Body of pancreas (tissue), 4 donors: Measurements from ENCODE around the gene TRAK1. TPM values are rescaled to one million over a fixed set of nuclear protein-coding genes. Genes with fewer than 3 reads are reported as not detected.

Experiments used
- ATAC-seq: fragments of 150-250 bp; one replicate; pipeline ENCODE4 v1.9.1; 2016
- DNase-seq, 4 donors: peaks; one replicate each; pipeline ENCODE4 v3.0.0-alpha.2; 2019
- H3K27ac ChIP-seq, 4 donors: fragments of 200-600 bp; sonication (generic); 1 replicate in 3 of 4; 2 replicates in 1 of 4; pipeline versions ENCODE4 v1.5.1 to v1.6.1; 2016 to 2019; ENCODE audit warnings: mild to moderate bottlenecking in 1 of 4, mixed read lengths in 1 of 4, moderate library complexity in 1 of 4
- H3K27me3 ChIP-seq, 2 donors: fragments of 200-600 bp; sonication (generic); one replicate each; pipeline ENCODE4 v1.6.0; 2016; ENCODE audit warnings: mild to moderate bottlenecking in 1 of 2
- H3K36me3 ChIP-seq, 2 donors: fragments of 200-600 bp; sonication (generic); replicated peaks in 1 of 2; 2 replicates each; pipeline ENCODE4 v1.5.1; 2016; ENCODE audit warnings: low read depth in 2 of 2; ENCODE audit not compliant: insufficient read depth in 1 of 2
- H3K4me1 ChIP-seq: fragments of 200-600 bp; sonication (generic); one replicate; pipeline ENCODE4 v1.6.0; 2016
- H3K4me3 ChIP-seq, 2 donors: fragments of 200-600 bp; sonication (generic); 1 replicate in 1 of 2; 2 replicates in 1 of 2; pipeline ENCODE4 v1.5.1; 2016 to 2019
- H3K9me3 ChIP-seq, 3 donors: fragments of 200-600 bp; sonication (generic); 1 replicate in 2 of 3; 2 replicates in 1 of 3; pipeline ENCODE4 v1.5.1; 2016
- CTCF ChIP-seq, 7 experiments: fragments of 450-650 bp in 4 of 7; fragments of 200-600 bp in 3 of 7; sonication (generic) in 3 of 7; IDR thresholded peaks; one replicate each; pipeline ENCODE4 v1.5.1; 2016 to 2019; ENCODE audit warnings: antibody characterized with exemption in 7 of 7
- POLR2A ChIP-seq, 3 donors: fragments of 450-650 bp; IDR thresholded peaks; one replicate each; pipeline ENCODE4 v1.6.1; 2016; ENCODE audit warnings: antibody characterized with exemption in 3 of 3, mild to moderate bottlenecking in 2 of 3
- WGBS, 2 donors: methylation state at CpG; one replicate each; pipeline ENCODE4 v1.1.5; 2017; 5-methylcytosine and 5-hydroxymethylcytosine counted together
- intact Hi-C: fragments of 100-400 bp; cut with DNase I; formaldehyde crosslinking; loops from one replicate; pipeline ENCODE4 v1.15.1; 2023
- total RNA-seq, 2 donors: library from RNA; depleted of rRNA; stranded (reverse); fragments of >200 nt; gene quantifications; one replicate each; pipeline ENCODE4 v1.1.0, GENCODE V29; 2016

TRAK1 gene
- total RNA-seq, 2 donors from 2014 or later: 17.1 to 24.1 TPM

DNA sequence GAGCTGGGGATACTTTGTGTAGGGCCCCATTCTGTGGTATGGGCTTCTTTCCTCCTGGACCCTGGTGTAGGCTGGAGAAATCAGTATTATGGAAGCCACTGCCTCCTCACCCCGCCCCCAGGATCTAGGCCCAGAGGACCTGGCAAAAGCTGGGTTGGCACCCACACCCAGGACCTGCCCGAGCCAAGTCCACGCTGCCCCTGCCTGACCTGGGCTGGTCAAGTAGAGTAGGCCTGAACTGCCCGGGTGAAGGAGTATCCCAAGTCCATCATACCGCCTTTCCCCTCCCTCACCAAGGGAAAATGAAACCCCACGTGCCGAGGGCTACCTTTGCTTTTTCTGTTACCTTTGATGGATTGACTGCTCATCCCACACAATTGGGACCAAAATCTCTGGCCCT lies 37.7 kb upstream of the TRAK1 start:
- TF ChIP-seq POLR2A (IDR thresholded peaks at IDR 0.05) (no peak), CTCF (IDR thresholded peaks at IDR 0.05) (no peak)
- ATAC-seq: peak; percentile 40
- peaks cover 32% of the 10 kb centered on the region for H3K4me1 ChIP-seq
- intact Hi-C loops: no loop called here
- H3K27ac ChIP-seq: peak overlapping the region in 3 of 4 donors; percentile 15 to 70 (median 20)
- DNase-seq: peak; percentile 32 to 52 (median 40)
- no peaks in the 10 kb centered on the region for H3K27me3 ChIP-seq
- H3K9me3 ChIP-seq: no peaks in the 10 kb centered on the region
- H3K36me3 ChIP-seq: no peaks in the 10 kb centered on the region
- WGBS, 2 donors: 43 to 56% methylated on average over 4 to 7 of the region's 7 CpGs
- no peak overlapping the region for H3K4me3 ChIP-seq

DNA sequence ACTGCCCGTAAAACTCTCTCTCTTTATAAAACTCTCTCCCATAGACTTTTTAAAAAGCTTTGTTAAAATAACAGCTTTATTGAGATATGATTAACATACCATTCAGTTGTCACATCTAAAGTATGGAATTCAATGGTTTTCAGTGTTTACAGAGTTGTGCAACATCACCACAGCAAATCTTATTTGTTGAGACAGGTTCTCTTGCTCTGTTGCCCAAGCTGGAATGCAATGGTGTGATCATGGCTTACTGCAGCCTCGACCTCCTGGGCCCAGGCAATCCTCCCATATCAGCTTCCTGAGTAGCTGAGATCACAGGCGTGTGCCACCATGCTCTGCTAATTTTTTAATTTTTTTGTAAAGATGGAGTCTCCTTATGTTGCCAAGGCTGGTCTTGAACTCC lies 35.9 kb upstream of the TRAK1 start:
- WGBS, 2 donors: 86 to 94% methylated on average over 3 of the region's 3 CpGs
- no peak overlapping the region for H3K4me3 ChIP-seq
- H3K27ac ChIP-seq: peak overlapping the region in 1 of 4 donors; percentile 28
- intact Hi-C loops: no loop called here
- TF ChIP-seq CTCF (IDR thresholded peaks at IDR 0.05): no peak
- TF ChIP-seq POLR2A (IDR thresholded peaks at IDR 0.05): no peak
- peaks cover 32% of the 10 kb centered on the region for H3K4me1 ChIP-seq
- H3K36me3 ChIP-seq: no peaks in the 10 kb centered on the region
- DNase-seq (no peak), ATAC-seq (no peak)
- no peaks in the 10 kb centered on the region for H3K9me3 ChIP-seq
- H3K27me3 ChIP-seq: no peaks in the 10 kb centered on the region

GRCh38 chr3:42056840-42057239 lies 34.3 kb upstream of the TRAK1 start:
- intact Hi-C loops: no loop called here
- Histone ChIP-seq H3K9me3 (no peaks in the 10 kb centered on the region), H3K4me3 (no peak overlapping the region), H3K27ac (no peak overlapping the region), H3K27me3 (no peaks in the 10 kb centered on the region), H3K36me3 (no peaks in the 10 kb centered on the region), H3K4me1 (peaks cover 35% of the 10 kb centered on the region)
- 61 to 84% methylated on average over 2 of the region's 2 CpGs for WGBS, 2 donors
- no peak for TF ChIP-seq CTCF (IDR thresholded peaks at IDR 0.05)
- TF ChIP-seq POLR2A (IDR thresholded peaks at IDR 0.05): no peak
- no peak for DNase-seq
- ATAC-seq: no peak

GRCh38 chr3:42057561-42058211 lies 33.5 kb upstream of the TRAK1 start:
- no peak for DNase-seq
- Histone ChIP-seq H3K36me3 (no peaks in the 10 kb centered on the region), H3K27ac (no peak overlapping the region), H3K9me3 (no peaks in the 10 kb centered on the region), H3K27me3 (no peaks in the 10 kb centered on the region), H3K4me3 (no peak overlapping the region), H3K4me1 (peaks cover 27% of the 10 kb centered on the region)
- WGBS, 2 donors: 79 to 87% methylated on average over 7 of the region's 7 CpGs
- intact Hi-C loops: no loop called here
- no peak for TF ChIP-seq CTCF (IDR thresholded peaks at IDR 0.05)
- TF ChIP-seq POLR2A (IDR thresholded peaks at IDR 0.05): no peak
- no peak for ATAC-seq
